ENCODE results near the gene TMEM218.

DNA sequence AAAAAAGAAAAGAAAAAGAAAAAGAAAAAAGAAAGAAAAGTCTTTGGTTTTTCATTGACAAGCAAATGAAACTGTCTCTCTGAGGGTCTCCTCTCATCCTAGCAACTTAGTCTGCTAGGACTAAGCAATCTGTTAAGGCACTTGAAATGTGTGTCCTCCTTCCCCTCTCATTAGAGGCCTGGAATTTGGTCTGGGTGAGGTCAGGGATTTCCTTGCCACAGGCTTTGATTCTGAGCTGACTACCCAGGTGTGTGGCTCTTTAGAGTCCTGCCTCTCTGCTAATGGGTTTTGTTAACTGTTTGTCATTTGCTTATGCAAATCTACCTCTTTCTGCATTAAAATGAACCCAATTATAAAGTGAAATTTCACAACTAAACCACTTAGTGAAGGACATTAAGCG, 34.8 kb upstream of the TMEM218 start:
- TF ChIP-seq ESRRA (IDR thresholded peaks at IDR 0.05; ENCODE audit: low read length) (no peak), RCOR1 (conservative IDR thresholded peaks at IDR 0.05; ENCODE audit: low read depth, low read length) (no peak), TCF7 (IDR thresholded peaks at IDR 0.05; ENCODE audit: borderline replicate concordance) (no peak), JUNB (IDR thresholded peaks at IDR 0.05) (no peak), SUPT20H (IDR thresholded peaks at IDR 0.05; ENCODE audit: borderline replicate concordance, control insufficient read depth, low read depth, low read length) (no peak), RFX5 (IDR thresholded peaks at IDR 0.05; ENCODE audit: low read depth, low read length) (no peak), MTA2 (IDR thresholded peaks at IDR 0.05; ENCODE audit: low read depth) (no peak), EP300 (IDR thresholded peaks at IDR 0.05; ENCODE audit: borderline replicate concordance in 1 of 2, control insufficient read depth in 1 of 2, low read depth in 2 of 2, low read length in 2 of 2) (no peak), CBX5 (IDR thresholded peaks at IDR 0.05; ENCODE audit: low read depth) (no peak), EZH2 (IDR thresholded peaks at IDR 0.05; ENCODE audit: borderline replicate concordance, control insufficient read depth, low read depth, low read length) (no peak)
- TF ChIP-seq, protein P1, sequence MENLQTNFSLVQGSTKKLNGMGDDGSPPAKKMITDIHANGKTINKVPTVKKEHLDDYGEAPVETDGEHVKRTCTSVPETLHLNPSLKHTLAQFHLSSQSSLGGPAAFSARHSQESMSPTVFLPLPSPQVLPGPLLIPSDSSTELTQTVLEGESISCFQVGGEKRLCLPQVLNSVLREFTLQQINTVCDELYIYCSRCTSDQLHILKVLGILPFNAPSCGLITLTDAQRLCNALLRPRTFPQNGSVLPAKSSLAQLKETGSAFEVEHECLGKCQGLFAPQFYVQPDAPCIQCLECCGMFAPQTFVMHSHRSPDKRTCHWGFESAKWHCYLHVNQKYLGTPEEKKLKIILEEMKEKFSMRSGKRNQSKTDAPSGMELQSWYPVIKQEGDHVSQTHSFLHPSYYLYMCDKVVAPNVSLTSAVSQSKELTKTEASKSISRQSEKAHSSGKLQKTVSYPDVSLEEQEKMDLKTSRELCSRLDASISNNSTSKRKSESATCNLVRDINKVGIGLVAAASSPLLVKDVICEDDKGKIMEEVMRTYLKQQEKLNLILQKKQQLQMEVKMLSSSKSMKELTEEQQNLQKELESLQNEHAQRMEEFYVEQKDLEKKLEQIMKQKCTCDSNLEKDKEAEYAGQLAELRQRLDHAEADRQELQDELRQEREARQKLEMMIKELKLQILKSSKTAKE (IDR thresholded peaks at IDR 0.05; ENCODE audit: low read depth, poor library complexity, severe bottlenecking), result no peak
- TF ChIP-seq, protein P2, sequence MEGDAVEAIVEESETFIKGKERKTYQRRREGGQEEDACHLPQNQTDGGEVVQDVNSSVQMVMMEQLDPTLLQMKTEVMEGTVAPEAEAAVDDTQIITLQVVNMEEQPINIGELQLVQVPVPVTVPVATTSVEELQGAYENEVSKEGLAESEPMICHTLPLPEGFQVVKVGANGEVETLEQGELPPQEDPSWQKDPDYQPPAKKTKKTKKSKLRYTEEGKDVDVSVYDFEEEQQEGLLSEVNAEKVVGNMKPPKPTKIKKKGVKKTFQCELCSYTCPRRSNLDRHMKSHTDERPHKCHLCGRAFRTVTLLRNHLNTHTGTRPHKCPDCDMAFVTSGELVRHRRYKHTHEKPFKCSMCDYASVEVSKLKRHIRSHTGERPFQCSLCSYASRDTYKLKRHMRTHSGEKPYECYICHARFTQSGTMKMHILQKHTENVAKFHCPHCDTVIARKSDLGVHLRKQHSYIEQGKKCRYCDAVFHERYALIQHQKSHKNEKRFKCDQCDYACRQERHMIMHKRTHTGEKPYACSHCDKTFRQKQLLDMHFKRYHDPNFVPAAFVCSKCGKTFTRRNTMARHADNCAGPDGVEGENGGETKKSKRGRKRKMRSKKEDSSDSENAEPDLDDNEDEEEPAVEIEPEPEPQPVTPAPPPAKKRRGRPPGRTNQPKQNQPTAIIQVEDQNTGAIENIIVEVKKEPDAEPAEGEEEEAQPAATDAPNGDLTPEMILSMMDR (IDR thresholded peaks at IDR 0.05 in 2 of 3, conservative IDR thresholded peaks at IDR 0.05 in 1 of 3; ENCODE audit: control insufficient read depth in 2 of 3, extremely low read depth in 1 of 3, insufficient read depth in 1 of 3, low read depth in 3 of 3, low read length in 3 of 3), result no peak
- TF ChIP-seq, protein P3, sequence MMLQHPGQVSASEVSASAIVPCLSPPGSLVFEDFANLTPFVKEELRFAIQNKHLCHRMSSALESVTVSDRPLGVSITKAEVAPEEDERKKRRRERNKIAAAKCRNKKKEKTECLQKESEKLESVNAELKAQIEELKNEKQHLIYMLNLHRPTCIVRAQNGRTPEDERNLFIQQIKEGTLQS (IDR thresholded peaks at IDR 0.05; ENCODE audit: borderline replicate concordance, extremely low read depth, low read depth, low read length), result no peak
